ENCODE measurements around the gene MAGEA11. TPM values are rescaled to one million over a fixed set of nuclear protein-coding genes. Genes with fewer than 3 reads are reported as not detected.
"Not testable (repeated sequence)": the region's sequence is repeated elsewhere in the genome, so short reads cannot be mapped to it uniquely, and the experiment has no call there.

MAGEA11 gene
- total RNA-seq, 1 experiment from 2014 or later: 48.3 TPM

DNA sequence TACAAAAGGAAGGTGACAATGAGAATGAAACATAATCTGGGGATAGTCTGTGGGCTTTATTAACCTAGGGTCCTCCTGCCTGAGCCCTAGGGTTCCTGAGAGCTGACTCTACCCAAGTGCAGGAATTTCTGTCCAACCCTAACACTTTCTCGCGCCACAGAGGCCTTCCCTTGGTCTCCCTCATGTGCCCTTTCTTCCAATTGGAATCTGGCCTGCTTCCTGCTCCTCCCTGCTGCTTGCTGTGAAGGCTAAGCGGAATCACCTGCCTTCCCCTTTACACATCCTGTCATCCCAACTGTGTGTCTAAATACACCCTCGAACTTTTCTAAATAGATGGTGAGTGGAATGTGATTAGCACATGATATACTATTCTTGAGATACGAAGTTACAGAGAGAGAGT, 5.9 kb downstream of the MAGEA11 start:
- no peak for DNase-seq (ENCODE audit: low read depth)

DNA sequence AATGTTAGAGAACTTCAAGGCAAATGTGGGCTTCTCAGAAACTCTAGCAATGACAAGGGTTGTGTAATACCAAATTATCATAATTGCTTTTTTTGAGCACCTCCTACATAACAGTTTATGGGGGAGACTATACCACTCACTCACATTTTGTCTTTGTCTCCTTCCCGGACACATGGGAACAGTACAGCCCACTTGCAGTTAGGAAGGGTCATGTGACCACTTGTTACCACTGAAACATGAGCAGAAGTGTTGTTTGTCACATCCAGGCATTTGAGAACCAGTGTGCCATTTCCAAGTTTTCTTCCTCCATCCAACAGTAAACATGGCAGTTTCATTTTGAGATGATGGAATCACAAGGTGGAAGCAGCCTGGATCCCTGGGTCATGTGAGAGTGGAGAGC, 6.9 kb downstream of the MAGEA11 start:
- DNase-seq (ENCODE audit: low read depth): no peak

DNA sequence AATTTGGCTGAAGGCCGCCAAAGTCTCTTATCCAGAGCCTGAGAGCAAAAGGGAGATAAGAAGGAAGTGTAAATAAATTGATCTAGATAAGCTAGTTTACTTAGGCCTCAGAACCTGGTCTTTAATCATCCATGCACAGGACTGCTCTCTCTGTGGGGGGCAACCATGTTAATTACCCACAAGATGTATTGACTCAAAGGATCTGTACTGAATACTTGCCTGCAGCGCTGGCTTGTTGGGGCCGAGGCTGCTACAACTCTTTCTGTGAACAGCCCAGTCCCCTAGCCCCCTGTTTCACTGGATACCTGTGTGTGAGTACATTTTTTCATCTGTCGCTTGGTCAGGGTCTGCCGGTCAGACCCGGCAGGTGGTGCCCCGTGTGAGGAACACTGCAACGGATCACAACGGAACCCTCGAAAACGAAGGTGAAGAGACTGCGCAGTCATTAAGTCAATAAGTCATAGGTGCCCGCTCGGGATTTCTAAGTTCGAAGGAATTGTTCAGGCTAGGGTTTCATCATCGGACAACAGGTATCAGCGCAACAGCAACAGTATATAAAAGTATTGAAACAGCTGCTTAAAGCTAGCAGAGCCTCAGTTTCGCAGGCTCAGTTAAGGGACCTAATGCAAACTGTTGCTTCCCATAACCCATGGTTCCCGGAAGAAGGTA, 8.3 kb downstream of the MAGEA11 start:
- DNase-seq (ENCODE audit: low read depth): peak; percentile 48

DNA sequence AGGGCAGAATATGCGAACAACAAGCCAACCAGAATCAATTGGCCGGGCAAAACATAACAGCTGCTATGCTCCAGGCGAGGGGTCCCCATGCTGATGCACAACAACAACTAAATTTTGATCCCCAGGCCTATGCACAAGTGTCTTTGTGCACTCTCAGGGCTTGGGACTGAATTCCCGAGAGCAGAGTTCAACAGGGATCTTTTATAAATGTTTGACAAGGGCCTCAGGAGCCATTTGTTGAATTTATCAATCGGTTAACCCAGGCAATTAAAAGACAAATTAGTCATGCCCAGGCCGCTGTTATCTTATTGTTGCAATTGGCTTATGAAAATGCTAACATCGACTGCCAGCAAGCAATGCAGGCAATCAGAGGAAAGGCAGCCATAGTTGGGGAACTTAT, 9.4 kb downstream of the MAGEA11 start:
- not testable (repeated sequence) for DNase-seq (ENCODE audit: low read depth)

DNA sequence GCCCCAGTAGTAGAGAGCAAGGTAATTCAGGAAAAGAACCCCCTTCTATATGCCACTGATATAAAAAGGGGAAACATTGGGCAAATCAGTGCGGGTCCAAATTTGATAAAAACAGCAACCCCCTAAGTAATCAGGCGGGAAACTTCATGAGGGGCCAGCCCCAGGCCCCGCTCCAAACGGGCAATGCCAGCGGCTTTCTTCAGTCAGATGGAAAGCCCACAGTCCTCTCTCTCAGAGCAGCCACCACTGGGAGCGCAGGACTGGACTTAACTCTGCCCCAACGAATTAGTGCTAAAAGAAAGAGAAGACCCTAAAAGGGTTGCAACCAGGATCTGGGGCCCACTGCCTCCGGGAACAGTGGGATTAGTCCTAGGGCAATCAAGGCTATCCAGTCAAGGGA, 9.9 kb downstream of the MAGEA11 start:
- no peak for DNase-seq (ENCODE audit: low read depth)

DNA sequence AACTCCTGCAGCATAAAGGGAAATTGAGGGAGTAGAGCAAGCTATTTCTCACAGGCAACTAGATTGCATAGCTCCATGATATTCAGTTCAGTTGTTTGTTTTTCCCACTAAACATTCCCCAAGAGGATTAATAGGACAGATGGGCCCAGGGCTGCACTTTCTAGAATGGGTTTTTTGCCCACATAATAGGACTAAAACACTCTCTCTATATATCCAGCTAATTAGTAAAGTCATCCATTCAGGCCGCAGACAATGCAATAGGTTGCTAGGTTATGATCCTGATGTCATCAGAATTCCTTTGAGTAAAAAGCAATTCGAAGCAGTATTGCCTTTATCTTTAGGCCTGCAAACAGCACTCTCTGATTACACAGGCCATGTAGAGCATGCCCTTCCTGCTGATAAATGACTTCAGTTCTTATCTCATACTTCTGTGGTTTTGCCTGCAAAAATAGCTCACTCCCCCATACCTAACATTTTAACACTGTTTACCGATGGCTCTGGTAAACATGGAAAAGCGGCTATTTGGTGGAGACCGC, 11.8 kb downstream of the MAGEA11 start:
- DNase-seq (ENCODE audit: low read depth): not testable (repeated sequence)

DNA sequence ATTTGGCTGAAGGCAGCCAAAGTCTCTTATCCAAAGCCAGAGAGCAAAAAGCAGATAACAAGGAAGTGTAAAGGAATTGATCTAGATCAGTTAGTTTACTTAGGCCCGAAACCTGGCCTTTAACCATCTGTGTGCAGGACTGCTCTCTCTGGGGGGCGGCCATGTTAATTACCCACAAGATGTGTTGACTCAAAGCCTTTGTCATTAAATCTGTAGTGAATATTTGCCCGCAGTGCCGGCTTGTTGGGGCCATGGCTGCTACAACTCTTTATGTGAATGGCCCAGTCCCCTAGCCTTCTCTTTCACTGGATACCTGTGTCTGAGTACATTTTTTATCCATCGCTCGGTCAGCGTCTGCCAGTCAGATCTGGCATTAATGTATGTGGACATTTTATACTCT, 15.4 kb downstream of the MAGEA11 start:
- not testable (repeated sequence) for DNase-seq (ENCODE audit: low read depth)

DNA sequence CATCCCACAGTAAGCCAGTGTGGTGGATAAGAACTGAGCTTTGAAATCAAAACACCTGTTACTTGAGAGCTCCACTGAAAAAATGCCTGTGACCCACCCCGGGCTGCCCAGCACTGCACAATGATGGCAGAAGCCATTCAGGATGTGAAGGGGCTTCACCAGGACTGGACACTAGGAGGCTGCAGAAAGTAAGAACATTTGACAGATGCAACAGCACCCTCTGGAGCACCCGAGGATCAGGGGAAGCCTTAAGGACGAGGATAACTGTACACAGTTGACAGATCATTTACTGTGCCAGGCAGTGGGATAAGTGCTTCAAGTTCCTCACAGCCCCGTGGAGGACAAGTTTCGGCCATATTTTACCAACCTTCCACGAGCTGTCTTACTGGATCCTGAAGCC, 30.4 kb downstream of the MAGEA11 start:
- not testable (repeated sequence) for DNase-seq (ENCODE audit: low read depth)

DNA sequence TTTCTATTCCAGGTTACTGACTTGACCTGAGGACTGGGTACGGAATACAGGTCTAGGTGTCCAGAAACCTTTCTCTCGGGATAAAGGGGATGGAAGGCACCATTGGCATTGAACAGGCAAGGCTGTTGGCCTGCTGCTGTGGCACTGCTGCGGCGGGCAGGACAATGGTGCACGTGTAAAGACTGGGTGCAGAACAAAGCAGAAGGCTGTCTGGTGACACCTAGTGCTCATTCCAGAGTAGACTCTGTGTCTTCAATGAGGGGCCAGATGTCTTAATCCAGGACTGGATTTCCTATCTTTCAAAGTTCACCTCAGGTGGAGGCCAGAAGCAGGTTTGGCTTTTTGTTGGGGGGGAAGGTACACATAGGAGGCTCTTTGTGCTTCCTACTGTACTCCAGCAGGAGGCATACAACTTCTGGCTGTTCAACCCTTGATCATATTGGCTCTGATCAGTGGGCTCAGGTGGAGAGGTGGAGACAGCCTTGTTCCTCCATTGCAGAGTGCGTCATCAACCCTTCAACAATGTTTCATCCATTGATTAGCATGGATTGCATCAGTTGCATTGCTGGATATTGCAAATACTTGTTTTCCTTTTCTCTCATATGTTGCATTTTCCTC, 34.6 kb downstream of the MAGEA11 start:
- DNase-seq (ENCODE audit: low read depth): not testable (repeated sequence)

DNA sequence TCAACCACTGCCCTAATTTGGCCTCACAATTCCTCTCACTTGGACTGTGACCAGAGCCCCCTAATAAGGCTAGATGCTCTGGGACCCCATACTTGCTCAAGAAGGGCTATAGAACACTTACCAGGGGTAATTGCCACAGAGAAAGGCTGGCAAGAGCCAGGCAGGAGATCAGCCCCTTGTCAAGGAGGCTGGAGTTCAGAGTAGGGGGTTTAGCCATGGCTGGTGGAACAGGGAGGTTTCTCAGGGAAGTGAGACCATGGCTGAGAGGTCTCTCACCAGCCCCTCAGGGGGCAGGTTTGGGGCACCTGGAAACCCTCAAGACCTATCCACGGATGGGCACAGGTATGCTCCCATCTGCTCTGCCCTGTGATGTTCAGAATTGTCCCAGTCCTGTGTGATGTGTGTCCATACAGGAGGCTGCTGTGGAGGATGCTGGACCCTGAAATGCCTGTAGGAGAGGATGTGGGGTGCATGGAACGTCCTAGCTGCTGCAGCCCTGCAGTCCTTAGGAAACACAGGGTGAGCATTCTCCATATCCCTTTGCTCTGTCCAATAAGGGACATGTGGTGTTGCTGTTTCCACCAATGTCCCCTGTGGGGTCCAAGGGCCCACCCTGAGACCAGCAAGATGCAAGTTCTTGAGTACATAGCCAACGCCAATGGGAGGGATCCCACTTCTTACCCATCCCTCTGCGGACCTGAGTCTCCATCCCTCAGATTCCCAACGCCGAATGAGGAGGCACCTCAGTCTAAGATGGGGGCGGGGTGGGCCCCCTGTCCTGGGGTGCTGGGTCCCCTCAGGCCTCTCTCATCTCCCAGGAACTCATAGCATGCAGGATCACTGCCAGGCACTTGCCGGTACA, 45.6 kb downstream of the MAGEA11 start:
- DNase-seq (ENCODE audit: low read depth): no peak

DNA sequence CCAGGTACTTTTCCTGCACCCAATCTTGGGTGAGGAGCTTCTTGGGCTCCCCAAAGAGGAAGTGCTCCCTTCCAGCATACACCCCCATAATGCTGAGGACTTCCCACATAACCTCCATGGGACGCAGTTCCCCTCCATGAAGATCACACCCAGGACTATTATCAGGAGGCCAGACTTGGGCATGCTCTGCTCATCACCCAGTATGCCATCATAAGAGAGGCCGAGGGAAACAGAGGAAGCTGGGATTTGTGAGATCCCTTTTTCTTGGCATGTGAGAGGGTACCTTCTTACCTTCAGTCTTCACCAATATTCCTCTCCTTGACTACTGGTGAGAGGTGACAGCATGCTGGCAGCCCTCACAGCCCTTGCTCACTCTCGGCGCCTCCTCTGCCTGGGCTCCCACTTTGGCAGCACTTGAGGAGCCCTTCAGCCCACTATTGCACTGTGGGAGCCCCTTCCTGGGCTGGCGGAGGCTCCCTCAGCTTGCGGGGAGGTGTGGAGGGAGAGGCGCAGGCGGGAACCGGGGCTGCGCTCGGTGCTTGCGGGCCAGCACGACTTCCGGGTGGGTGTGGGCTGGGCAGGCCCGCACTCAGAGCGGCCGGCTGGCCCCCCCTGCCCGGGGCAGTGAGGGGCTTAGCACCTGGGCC, 46.3 kb downstream of the MAGEA11 start:
- DNase-seq (ENCODE audit: low read depth): no peak

DNA sequence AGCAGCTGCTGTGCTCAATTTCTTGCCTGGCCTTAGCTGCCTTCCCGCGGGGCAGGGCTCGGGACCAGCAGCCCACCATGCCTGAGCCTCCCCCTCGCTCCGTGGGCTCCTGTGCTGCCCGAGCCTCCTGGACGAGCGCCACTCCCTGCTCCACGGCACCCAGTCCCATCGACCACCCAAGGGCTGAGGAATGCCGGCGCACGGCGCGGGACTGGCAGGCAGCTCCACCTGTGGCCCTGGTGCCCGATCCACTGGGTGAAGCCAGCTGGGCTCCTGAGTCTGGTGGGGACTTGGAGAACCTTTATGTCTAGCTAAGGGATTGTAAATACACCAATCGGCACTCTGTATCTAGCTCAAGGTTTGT, 46.8 kb downstream of the MAGEA11 start:
- DNase-seq (ENCODE audit: low read depth): not testable (repeated sequence)

DNA sequence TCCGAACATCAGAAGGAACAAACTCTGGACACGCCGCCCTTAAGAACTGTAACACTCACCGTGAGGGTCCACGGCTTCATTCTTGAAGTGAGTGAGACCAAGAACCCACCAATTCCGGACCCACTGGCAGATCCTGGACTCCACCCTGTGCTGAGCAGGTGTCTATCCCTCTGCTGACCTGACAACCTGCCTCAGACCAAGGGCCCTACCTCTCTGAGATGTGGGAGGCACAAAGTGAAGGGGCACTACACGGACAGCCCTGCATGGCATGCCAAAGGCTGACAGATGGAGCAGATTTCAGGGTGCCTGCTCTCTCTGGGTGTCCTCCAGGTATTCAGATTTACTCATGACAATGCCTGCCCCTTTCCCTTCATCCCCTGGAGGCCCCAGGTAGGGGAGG, 48.0 kb downstream of the MAGEA11 start:
- DNase-seq (ENCODE audit: low read depth): no peak

DNA sequence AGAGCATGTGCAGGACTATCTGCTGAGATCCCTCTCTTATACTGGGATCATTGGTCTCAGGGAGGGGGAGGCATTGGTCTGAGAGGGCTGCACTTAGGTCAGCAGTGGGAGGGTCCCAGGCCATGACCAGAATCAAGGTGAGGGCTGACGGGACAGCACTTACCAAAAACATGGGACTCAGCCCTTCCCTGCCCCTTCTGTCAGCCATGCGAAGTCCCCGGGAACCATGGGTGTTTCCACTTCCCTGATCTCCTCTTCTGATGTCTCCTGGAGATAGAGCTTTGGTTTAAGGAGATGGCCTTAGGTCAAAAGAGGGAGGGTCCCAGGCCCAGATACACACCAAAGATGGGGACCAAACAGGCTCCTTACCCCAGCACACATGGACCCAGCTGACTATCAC, 49.1 kb downstream of the MAGEA11 start:
- DNase-seq (ENCODE audit: low read depth): no peak

DNA sequence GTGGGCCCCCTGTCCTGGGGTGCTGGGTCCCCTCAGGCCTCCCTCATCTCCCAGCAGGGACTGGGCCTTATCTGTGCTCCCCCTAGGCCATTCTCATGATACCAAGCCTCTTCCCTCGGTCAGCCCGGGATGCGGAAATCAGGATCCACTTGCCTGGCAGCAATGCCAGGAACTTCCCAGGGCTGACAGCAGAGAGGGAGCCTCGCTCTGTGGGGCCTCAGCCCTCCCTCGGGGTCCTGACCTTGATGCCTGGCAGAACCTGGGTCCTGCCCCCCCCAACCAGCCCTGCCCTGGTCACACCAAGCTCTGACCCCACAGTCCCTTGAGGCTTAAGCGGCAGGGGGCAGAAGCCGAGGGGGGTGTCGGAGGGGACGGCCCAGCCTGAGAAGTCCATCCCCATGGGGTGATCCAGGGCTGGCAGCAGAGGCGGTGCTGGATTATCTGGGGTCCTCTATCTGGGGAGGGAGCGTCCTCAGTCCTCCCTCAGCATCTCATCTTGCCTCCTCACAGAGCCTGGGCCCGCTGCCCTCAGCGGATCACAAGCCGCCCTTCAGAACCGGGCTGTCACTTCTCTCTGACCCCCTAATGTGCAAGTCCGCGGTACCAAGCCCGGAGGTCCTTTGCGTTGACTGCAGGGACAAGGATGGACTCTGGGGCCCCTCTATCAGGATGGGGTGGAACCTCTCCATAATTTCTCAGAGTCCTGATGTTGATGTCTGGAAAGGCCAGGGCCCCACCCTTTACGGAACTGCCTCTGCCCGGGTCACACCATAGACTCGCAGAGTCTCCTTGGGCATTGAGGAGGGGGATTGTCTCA, 50.2 kb downstream of the MAGEA11 start:
- not testable (repeated sequence) for DNase-seq (ENCODE audit: low read depth)

DNA sequence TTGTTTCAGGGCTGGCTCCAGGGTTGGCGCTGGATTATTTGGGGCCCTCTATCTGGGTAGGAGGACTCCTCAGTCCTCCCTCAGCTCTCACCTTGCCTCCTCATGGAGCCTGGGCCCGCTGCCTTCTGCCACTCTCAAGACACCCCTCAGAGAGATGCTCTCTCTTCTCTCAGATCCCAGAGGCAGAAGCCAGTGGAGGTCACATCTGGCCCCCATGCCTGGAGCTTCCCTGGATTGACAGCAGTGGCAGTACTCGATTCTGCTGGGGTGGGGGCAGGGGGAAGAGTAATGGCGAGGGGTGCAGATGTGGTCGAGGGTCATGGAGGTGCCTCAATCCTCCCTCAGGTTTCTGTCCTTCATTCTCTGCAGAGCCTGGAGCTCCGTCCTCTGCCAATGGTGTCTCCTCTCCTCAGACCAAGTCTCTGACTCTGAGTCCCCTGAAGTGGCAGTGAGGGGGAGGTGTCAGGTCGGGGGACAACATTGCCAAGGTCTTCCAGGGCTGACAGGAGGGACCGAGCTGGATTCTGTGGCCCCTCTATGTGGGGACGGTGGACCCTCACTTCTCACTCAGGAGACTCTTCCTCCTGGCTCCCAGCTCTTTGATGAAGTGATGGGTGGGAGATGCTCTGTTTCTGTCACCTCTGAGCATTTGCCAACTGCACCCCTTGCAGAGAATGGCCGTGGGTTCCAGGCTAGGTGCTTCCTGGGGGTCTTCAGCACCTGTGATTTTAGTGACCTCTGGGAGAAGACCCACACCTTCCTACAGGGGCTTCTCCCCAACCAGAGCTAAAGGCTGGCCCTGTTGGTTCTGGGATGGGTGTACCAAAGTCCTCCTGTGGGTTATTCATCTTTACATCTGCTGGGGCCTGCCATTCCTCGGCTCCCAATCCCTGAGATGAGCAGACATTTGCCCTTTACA, 51.1 kb downstream of the MAGEA11 start:
- DNase-seq (ENCODE audit: low read depth): no peak

Measured in Daoy (cell line).